Loucy (cell line): Measurements from ENCODE around the gene PNMA1.

Experiments used
- EZH2phosphoT487 ChIP-seq: fragments of 200-600 bp; IDR thresholded peaks from 2 replicates; pipeline ENCODE4 v1.6.1; 2018; ENCODE audit warnings: antibody characterized with exemption, mild to moderate bottlenecking, moderate library complexity, borderline replicate concordance
- TF ChIP-seq, protein P1 (sequence below): fragments of 200-600 bp; sonication (generic); conservative IDR thresholded peaks from 2 replicates; pipeline ENCODE4 v1.5.1; 2014; ENCODE audit warnings: mild to moderate bottlenecking, antibody characterized with exemption, low read length

DNA sequence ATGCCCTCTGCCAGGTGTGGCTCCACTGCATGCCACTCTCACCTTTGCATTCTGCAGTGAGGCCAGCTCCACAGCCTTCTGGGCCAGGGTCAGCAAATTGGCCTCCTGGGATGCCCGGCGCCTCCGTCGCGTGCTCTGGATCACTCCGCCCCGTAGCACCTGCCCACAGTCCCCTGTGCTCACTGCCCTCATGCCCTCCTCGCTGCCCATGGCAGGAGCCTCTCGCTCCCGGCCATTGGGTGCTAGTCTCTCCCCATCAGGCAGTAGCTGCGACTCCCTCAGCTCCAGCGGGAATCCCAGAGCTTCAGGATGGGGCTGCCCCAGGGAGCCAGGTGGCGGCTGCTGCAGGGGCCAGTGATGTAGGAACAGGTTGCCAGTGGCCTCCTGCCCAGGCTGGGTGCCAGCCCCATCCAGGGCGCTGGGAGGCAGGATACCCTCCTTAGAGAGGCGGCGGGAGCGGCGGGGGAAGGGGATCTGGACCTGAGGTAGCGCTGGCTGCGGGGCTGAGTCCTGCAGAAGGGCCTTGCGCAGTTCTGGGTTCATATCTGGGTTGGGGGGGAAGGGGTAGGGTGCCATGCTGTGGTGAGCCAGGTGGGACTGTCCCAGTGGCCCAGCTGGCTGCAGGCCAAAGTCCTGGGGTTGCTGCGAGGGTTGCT, 24.5 kb upstream of the PNMA1 start:
- TF ChIP-seq, protein P1, sequence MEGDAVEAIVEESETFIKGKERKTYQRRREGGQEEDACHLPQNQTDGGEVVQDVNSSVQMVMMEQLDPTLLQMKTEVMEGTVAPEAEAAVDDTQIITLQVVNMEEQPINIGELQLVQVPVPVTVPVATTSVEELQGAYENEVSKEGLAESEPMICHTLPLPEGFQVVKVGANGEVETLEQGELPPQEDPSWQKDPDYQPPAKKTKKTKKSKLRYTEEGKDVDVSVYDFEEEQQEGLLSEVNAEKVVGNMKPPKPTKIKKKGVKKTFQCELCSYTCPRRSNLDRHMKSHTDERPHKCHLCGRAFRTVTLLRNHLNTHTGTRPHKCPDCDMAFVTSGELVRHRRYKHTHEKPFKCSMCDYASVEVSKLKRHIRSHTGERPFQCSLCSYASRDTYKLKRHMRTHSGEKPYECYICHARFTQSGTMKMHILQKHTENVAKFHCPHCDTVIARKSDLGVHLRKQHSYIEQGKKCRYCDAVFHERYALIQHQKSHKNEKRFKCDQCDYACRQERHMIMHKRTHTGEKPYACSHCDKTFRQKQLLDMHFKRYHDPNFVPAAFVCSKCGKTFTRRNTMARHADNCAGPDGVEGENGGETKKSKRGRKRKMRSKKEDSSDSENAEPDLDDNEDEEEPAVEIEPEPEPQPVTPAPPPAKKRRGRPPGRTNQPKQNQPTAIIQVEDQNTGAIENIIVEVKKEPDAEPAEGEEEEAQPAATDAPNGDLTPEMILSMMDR: no peak
- TF ChIP-seq EZH2phosphoT487: no peak
